Activated naive CD8-positive, alpha-beta T cell treated with anti-CD3 and anti-CD28 coated beads for 36 hours (primary cell): ENCODE measurements around the gene AKAP10. TPM values are rescaled to one million over a fixed set of nuclear protein-coding genes. Genes with fewer than 3 reads are reported as not detected.
"Not testable (repeated sequence)": the region's sequence is repeated elsewhere in the genome, so short reads cannot be mapped to it uniquely, and the experiment has no call there.

ENCODE experiments used
- DNase-seq: peaks from one replicate; pipeline ENCODE4 v3.0.0; 2021
- H3K27ac Mint-ChIP-seq: one replicate; pipeline ENCODE4 v1.8.0; 2022; ENCODE audit warnings: mild to moderate bottlenecking, moderate library complexity, mixed read lengths
- H3K27me3 Mint-ChIP-seq: one replicate; pipeline ENCODE4 v1.8.0; 2022; ENCODE audit warnings: mild to moderate bottlenecking, mixed read lengths
- H3K36me3 Mint-ChIP-seq: one replicate; pipeline ENCODE4 v1.8.0; 2021; ENCODE audit warnings: mild to moderate bottlenecking, mixed read lengths
- H3K4me1 Mint-ChIP-seq: one replicate; pipeline ENCODE4 v1.8.0; 2021; ENCODE audit warnings: mixed read lengths
- H3K4me3 Mint-ChIP-seq: one replicate; pipeline ENCODE4 v1.8.0; 2022; ENCODE audit warnings: mild to moderate bottlenecking, moderate library complexity, mixed read lengths
- H3K9me3 Mint-ChIP-seq: one replicate; pipeline ENCODE4 v1.8.0; 2022; ENCODE audit warnings: mixed read lengths
- total RNA-seq, 2 experiments: library from RNA; stranded (reverse); gene quantifications; one replicate each; pipeline ENCODE4 v1.2.3, GENCODE V29; 2021

Gene AKAP10
- total RNA-seq, 2 experiments from 2014 or later = 25.7 to 27.5 TPM

- H3K27ac Mint-ChIP-seq = peak overlapping the region; percentile 17
- peaks cover 38% of the 10 kb centered on the region for H3K4me1 Mint-ChIP-seq
- no peaks in the 10 kb centered on the region for H3K36me3 Mint-ChIP-seq
- H3K4me3 Mint-ChIP-seq = peak overlapping the region; percentile 2
- DNase-seq = peak; percentile 23
- no peaks in the 10 kb centered on the region for H3K27me3 Mint-ChIP-seq
- H3K9me3 Mint-ChIP-seq = no peaks in the 10 kb centered on the region
Measured at GRCh38 chr17:19876529-19877161, 101.0 kb downstream of the AKAP10 start.

GRCh38 chr17:19874256-19874655, 103.4 kb downstream of the AKAP10 start:
- Mint-ChIP-seq H3K36me3 (no peaks in the 10 kb centered on the region), H3K4me3 (no peak overlapping the region), H3K9me3 (no peaks in the 10 kb centered on the region), H3K27ac (no peak overlapping the region), H3K4me1 (peaks cover 42% of the 10 kb centered on the region), H3K27me3 (no peaks in the 10 kb centered on the region)
- no peak for DNase-seq

- Mint-ChIP-seq H3K9me3 (no peaks in the 10 kb centered on the region), H3K4me1 (peaks cover 35% of the 10 kb centered on the region), H3K4me3 (no peak overlapping the region), H3K36me3 (no peaks in the 10 kb centered on the region), H3K27ac (no peak overlapping the region), H3K27me3 (no peaks in the 10 kb centered on the region)
- no peak for DNase-seq
Measured at GRCh38 chr17:19873346-19873745, 104.3 kb downstream of the AKAP10 start.

GRCh38 chr17:19868079-19868395, 109.6 kb downstream of the AKAP10 start:
- no peak for DNase-seq
- no peaks in the 10 kb centered on the region for H3K9me3 Mint-ChIP-seq
- H3K4me1 Mint-ChIP-seq = peaks cover 21% of the 10 kb centered on the region
- H3K36me3 Mint-ChIP-seq = no peaks in the 10 kb centered on the region
- no peak overlapping the region for H3K27ac Mint-ChIP-seq
- H3K27me3 Mint-ChIP-seq = no peaks in the 10 kb centered on the region
- H3K4me3 Mint-ChIP-seq = no peak overlapping the region

- Mint-ChIP-seq H3K4me3 (peak within 1 kb of the TSS; percentile 80), H3K4me1 (peaks cover 21% of the 10 kb centered on the region), H3K36me3 (peaks cover 2% of the 10 kb centered on the region), H3K9me3 (no peaks in the 10 kb centered on the region), H3K27ac (peak within 1 kb of the TSS; percentile 51), H3K27me3 (no peaks in the 10 kb centered on the region)
- DNase-seq = peak; percentile 71
Measured at GRCh38 chr17:19867329-19868078, 110.1 kb downstream of the AKAP10 start, which contains the start of gene ULK2. ULK2 (minus strand) TSS chr17:19867936; CDS start chr17:19867417, 519 bp downstream.

- Mint-ChIP-seq H3K9me3 (no peaks in the 10 kb centered on the region), H3K27me3 (no peaks in the 10 kb centered on the region), H3K4me1 (peaks cover 21% of the 10 kb centered on the region), H3K36me3 (peaks cover 2% of the 10 kb centered on the region), H3K4me3 (peak overlapping the region; percentile 80), H3K27ac (peak overlapping the region; percentile 51)
- DNase-seq = peak; percentile 59
Measured at GRCh38 chr17:19867079-19867328, 110.6 kb downstream of the AKAP10 start.

- H3K9me3 Mint-ChIP-seq = no peaks in the 10 kb centered on the region
- H3K4me1 Mint-ChIP-seq = peaks cover 15% of the 10 kb centered on the region
- peaks cover 2% of the 10 kb centered on the region for H3K36me3 Mint-ChIP-seq
- H3K27ac Mint-ChIP-seq = no peak overlapping the region
- H3K4me3 Mint-ChIP-seq = peak overlapping the region; percentile 58
- H3K27me3 Mint-ChIP-seq = no peaks in the 10 kb centered on the region
- no peak for DNase-seq
Measured at GRCh38 chr17:19865021-19865420, 112.6 kb downstream of the AKAP10 start.

GRCh38 chr17:19860647-19861177, 116.9 kb downstream of the AKAP10 start:
- not testable (repeated sequence) for H3K36me3 Mint-ChIP-seq, H3K27ac Mint-ChIP-seq, DNase-seq, H3K4me3 Mint-ChIP-seq, H3K27me3 Mint-ChIP-seq, H3K4me1 Mint-ChIP-seq, H3K9me3 Mint-ChIP-seq

- Mint-ChIP-seq H3K4me3 (no peak overlapping the region), H3K4me1 (no peaks in the 10 kb centered on the region), H3K9me3 (no peaks in the 10 kb centered on the region), H3K36me3 (peaks cover under 1% of the 10 kb centered on the region), H3K27me3 (no peaks in the 10 kb centered on the region), H3K27ac (no peak overlapping the region)
- DNase-seq = no peak
Measured at GRCh38 chr17:19857640-19858039, 120.0 kb downstream of the AKAP10 start.

Other genes starting within 250 kb of the AKAP10 start
- gene ALDH3A1, start 229.5 kb downstream of the AKAP10 start, total RNA-seq = under 1 TPM; 0.34 to 0.47 TPM
- gene ULK2, start 109.9 kb downstream of the AKAP10 start, total RNA-seq = 1 to 10 TPM; 4.9 to 5.8 TPM
- gene SPECC1, start 31.5 kb upstream of the AKAP10 start, total RNA-seq = 1 to 10 TPM; 6.6 to 7.3 TPM